Posterior vena cava (tissue), 2 donors: Measurements from ENCODE around the gene TUSC2. TPM values are rescaled to one million over a fixed set of nuclear protein-coding genes. Genes with fewer than 3 reads are reported as not detected.
A peak's percentile ranks its signal among the peaks of the same experiment; 100 is the strongest.

Source experiments
- DNase-seq: peaks from one replicate; pipeline ENCODE4 v3.0.0-alpha.2; 2020; ENCODE audit warnings: low spot score
- intact Hi-C, 2 donors: fragments of 100-400 bp; cut with DNase I; formaldehyde crosslinking; loops; one replicate each; pipeline versions ENCODE4 v1.14.1 to v1.14.2; 2022 to 2023
- total RNA-seq, 2 donors: library from RNA; stranded (reverse); fragmentation: NEBNext Ultra II Directional; extraction: Animal tissue kit (Norgen Biotek cat#: 25700); gene quantifications; one replicate each; pipeline ENCODE4 v1.2.1, GENCODE V29; 2021
- donor health status: DM: yes; HTN: yes; CAD: no.
- donor health status: DM: yes; HTN: yes; CAD: no.

Gene TUSC2
- total RNA-seq, 2 donors from 2014 or later = 19.1 to 22.4 TPM

- intact Hi-C loops = no loop called here
- no peak for DNase-seq
These were observed 12.1 kb upstream of the TUSC2 start for GRCh38 chr3:50340147-50340447.

DNA sequence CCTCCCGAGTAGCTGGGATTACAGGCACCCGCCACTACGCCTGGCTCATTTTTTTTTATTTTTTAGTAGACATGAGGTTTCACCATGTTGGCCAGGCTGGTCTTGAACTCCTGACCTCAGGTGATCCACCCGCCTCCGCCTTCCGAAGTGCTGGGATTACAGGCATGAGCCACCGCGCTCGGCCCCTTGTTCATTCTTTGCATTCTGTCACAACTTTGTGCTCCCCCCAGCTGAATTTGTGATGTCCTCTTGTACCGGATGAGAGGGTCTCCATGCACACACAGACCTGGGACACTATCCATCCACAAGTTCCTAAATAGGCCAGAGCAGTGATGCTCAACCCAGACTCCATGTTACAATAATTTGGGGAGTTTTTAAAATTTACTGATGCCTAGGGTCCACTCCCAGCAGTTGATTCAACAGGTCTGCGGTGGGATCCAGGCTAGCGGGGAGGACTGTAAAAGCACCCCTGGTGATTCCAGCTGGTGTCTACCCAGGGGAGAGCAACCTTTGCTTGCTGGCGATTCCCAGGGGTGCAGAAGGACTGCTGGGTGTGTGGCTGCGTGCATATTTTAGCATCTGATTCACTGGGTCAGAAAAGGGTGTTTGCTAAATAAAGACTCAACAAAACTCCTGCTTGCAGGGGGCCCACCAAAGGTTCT lies 11.6 kb upstream of the TUSC2 start:
- intact Hi-C loops = loop anchor here in 1 of 2 donors (10.0 kb wide), 1 partner anchor 1715 kb away; the partner anchor contains the start of gene DUSP7
- no peak for DNase-seq

- no peak for DNase-seq
- intact Hi-C loops = loop anchor here in 1 of 2 donors (10.0 kb wide), 1 partner anchor 1716 kb away; the partner anchor contains the start of gene DUSP7
These were observed 10.9 kb upstream of the TUSC2 start for GRCh38 chr3:50338965-50339364.

- DNase-seq = peak; percentile 100
- intact Hi-C loops = loop anchor here in 1 of 2 donors (10.0 kb wide), 1 partner anchor 1717 kb away; the partner anchor contains the start of gene DUSP7
These were observed 9.3 kb upstream of the TUSC2 start for GRCh38 chr3:50337175-50337861.

GRCh38 chr3:50336452-50337174 lies 8.6 kb upstream of the TUSC2 start:
- intact Hi-C loops = loop anchor here in 1 of 2 donors (10.0 kb wide), 1 partner anchor 1718 kb away; the partner anchor contains the start of gene DUSP7
- peak; percentile 82 for DNase-seq

DNA sequence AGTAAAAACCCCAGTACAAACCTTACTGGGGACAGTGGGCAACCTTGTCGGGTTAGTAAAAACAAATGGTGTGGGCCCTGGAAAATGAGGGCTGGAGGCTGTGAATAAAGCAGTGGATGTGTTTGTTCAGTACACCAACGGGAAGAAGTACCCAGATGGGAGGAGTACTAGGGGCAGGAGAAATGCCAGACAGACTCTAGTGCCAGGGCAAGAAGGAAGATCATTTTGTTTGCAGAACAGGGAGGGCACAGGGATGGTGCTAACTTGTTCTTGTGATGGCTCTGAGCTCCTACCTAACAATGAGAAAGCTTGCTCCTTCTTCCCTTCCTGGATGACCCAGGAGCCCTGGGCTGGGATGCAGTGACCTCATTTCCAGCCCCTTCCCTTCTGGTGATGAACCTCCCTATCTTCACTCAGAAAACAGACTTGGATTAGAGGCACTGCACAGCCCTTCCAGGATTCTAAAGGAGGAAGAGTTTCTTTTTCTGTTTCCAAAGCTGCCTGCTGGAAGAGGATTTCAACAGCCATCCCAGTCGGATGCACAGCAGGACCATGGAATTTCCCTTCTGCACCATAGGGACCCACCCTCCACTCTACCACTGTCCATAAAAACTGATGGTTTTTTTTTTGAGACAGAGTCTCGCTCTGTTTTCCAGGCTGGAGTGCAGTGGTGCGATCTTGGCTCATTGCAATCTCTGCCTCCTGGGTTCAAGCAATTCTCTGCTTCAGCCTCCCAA lies 6.5 kb upstream of the TUSC2 start:
- DNase-seq = no peak
- intact Hi-C loops = loop anchor here in 1 of 2 donors (10.0 kb wide), 1 partner anchor 1720 kb away; the partner anchor contains the start of gene DUSP7

DNA sequence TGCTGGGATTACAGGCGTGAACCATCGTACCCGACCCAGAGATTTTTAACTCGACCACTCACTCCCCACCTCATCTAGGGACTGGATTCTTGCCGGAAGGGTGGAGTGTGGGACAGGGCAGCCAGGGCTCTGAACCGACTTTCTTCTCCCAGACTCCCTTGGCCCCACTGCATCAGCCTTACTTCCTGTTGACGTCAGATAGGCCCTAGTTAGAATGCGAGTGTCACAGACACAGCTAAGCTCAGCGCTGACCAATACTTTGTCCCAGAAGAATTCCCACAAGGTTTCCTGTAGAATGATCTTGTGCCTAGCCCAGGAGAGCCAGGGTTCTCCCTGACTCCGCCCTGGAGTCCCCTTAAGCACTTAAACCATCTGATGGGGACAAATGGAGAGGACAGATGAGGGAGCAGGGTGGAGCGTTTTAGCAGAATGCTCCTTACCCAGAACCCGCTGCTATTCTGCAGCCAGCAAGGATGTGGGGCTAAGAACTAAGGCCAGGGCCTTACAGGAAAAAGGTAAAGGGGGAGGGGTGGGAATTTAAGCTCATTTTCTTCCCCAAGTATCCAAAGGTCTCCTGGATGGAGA lies 5.8 kb upstream of the TUSC2 start:
- intact Hi-C loops = loop anchor here in 1 of 2 donors (10.0 kb wide), 1 partner anchor 1721 kb away; the partner anchor contains the start of gene DUSP7
- peak; percentile 88 for DNase-seq

GRCh38 chr3:50331364-50331907 lies 3.4 kb upstream of the TUSC2 start:
- no peak for DNase-seq

GRCh38 chr3:50330330-50330729 lies 2.3 kb upstream of the TUSC2 start:
- no peak for DNase-seq
- intact Hi-C loops = loop anchor here in 1 of 2 donors (10.0 kb wide), 1 partner anchor 1724 kb away; the partner anchor contains the start of gene DUSP7

More at GRCh38 chr3:50331364-50331907, 3.4 kb upstream of the TUSC2 start:
- intact Hi-C loops = loop anchor here in 1 of 2 donors (10.0 kb wide), 1 partner anchor 1723 kb away; the partner anchor contains the start of gene DUSP7

DNA sequence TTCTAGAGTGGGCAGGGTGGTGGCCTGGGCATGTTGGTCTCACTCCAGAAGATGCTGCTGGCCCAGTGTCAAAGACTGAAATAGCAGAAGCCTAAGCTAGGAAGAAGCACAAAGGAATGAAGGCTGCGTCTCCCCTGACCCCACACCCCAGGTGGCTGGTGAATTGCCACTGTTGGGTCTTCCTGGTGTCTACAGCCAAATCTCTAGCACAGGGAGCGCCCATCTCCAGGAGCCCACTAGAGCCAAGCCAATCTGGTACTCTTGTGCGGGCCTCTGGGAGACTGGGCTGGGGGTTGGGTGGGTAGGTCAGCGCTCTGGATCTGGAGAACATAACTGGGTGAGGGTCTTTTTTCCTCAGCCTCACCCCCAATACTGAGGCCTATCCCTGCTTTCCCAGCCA lies 894 bp downstream of the TUSC2 start:
- intact Hi-C loops = no loop called here
- DNase-seq = no peak

- intact Hi-C loops = no loop called here
These were observed 1.9 kb downstream of the TUSC2 start for GRCh38 chr3:50326182-50326541.

DNA sequence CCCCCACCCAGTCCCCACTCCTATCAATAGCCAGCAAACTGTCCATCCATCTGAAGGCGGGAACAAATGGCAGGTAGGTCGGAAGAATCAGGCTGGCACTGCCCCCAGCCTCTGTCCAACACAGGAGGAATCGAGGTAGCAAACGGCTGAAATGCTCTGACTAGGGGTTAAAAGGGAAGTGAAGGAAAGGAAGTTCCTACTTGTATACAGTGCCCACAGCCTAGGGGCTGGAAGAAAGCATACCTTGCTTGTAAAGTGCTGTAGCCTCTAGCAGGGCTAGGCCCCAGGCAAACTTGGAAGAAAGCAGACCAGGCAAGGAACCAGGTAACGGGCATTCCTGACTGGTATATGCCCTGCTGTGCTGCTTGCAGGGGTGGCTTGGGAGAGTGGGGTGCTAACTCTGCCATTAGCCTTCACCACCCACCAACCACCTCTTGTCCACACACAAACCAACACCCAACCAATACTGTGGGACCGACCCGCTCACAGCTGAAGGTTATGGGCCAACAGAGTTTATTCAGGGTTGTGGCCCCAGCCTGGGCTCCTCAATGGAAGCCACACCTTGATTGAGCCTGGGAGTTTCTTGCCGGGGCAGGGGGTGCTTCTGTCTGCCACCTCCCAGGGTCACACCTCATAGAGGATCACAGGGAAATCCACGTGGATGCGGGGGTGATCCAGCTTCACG lies 2.4 kb downstream of the TUSC2 start:
- intact Hi-C loops = no loop called here
- no peak for DNase-seq

More at GRCh38 chr3:50326182-50326541, 1.9 kb downstream of the TUSC2 start:
- DNase-seq = no peak

GRCh38 chr3:50325113-50325480 lies 2.9 kb downstream of the TUSC2 start:
- intact Hi-C loops = no loop called here
- no peak for DNase-seq

DNA sequence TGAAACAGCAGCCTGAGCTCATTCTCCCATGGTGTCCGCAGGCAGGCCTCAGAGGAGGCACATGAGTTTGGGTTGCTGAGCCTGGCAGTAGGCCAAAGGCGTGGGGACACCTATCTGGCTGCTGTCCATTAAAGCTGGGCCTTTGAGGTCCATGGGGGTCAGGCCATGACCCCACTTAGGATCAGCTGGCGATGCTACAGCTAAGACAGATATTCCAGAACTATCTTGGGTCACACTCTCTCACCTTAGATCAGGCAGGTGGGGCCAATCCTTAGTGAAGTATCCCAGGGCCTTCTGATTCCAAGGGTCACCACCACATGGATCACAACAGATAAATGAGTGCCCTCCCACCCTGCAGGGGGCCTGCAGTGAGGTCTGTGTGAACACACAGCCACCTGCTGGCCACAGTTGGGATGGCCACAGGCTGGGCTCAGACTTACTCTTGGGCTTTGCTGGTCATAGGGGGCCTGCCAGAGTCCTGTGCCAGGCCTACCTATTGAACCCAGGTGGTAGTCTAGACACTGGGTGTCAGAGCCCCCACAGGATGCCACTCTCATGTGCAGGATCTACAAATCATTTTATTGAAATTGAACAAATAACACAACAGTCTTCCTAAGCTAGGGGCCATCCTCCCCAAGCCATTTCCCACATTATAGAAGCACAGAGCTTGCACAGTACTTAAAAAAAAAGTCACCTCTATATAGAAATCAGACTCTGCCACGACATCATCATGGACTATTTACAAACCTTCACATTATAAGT lies 3.5 kb downstream of the TUSC2 start:
- intact Hi-C loops = no loop called here
- DNase-seq = peak; percentile 89

- intact Hi-C loops = no loop called here
- DNase-seq = peak; percentile 86
These were observed 4.3 kb downstream of the TUSC2 start for GRCh38 chr3:50323614-50324199.

DNA sequence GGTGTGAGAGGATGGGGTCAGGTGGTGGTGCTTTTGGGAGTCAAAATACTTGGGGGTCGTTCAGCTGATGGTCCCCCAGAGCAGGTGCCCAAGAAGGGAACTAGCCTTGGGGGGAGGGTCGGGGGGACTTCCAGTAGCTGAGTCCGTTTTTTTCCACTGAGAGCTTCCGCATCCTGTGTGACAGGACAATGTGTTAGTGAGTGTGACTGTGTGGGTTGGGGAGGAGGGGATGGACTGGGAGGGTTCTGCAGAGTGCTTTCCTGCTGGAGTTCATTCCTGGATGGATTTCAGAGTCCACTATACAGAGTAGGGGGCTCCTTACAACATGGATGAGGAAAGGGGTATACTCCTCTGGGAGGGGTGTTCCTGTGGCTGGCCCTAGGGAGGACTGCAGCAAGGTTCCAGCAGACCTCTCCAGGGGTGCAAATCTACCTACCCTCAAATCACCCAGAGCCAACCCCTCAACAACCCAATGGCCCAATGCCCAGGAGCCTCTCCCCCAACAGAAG lies 4.9 kb downstream of the TUSC2 start:
- intact Hi-C loops = no loop called here
- DNase-seq = no peak
